SH-SY5Y (cell line): ENCODE data around the gene ZFP36L1.

ENCODE experiments used
- GATA2 ChIP-seq: IDR thresholded peaks from 2 replicates; pipeline ENCODE4 v1.6.1; 2011; ENCODE audit warnings: mild to moderate bottlenecking, low read depth, low read length
- GATA3 ChIP-seq: IDR thresholded peaks from 2 replicates; pipeline ENCODE4 v1.6.1; 2011; ENCODE audit warnings: low read depth, mild to moderate bottlenecking, low read length, moderate library complexity

GRCh38 chr14:68828698-68829097, 35.8 kb upstream of the ZFP36L1 start:
- TF ChIP-seq GATA2 (no peak), GATA3 (no peak)
